ENCODE measurements around the gene MAP4K4.

MAP4K4 gene

DNA sequence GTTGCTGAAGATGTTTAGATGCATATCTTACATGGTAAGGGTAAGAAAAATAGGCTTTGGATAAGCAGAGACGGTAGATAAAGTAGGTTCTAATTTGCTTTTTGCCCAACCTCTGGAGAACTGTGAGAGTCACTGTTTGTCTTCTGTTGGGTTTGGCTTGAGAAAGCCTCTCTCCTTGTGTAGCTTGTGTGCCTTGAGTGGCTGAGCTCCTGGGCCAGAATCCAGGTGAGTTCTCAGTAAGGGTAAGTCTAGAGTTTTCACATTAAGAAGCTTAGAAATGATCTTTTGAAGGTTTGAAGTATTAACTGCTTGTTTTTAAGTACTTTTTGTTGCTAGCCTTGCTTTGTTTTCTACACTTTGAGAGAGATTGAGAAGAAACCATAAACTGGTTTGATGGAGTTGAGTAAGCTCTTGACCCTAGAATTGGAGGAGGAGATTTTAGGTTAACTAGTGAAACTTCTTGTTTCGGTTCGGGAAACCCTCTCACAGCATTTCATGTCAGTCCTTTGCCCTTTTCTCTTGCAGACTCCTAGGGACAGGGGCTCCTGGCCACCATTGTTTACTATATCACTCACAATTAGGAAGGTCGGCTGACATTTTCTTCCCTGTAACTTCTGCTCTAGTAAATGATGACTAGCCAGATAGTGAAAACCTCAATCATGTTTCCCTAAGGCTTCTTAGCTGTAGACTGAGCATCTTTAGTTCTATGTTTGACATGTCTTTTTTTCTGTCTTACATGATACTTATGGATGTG, 26.0 kb downstream of the MAP4K4 start:
- DNase-seq (ENCODE audit: low read depth) = no peak

DNA sequence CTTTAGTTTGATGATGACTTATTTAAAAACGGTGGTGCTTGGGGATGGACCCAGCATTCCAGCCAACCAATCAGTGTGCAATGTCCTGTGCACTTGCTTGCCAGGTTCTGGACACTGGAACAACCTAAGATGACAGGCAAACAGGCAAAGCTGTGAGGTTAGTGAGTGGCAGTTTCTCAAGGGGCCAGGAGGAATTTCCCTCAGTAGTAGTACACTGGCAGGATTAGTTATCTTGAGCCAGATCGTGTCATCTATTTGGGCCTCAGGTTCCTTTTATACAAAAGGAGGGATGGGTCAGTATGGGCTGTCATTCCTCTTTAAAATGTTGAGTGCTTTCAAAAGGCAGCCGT, 26.6 kb downstream of the MAP4K4 start:
- DNase-seq (ENCODE audit: low read depth) = no peak

GRCh38 chr2:101725038-101725437, 27.5 kb downstream of the MAP4K4 start:
- no peak for DNase-seq (ENCODE audit: low read depth)

GRCh38 chr2:101725515-101726192, 28.1 kb downstream of the MAP4K4 start:
- no peak for DNase-seq (ENCODE audit: low read depth)

GRCh38 chr2:101728865-101729264, 31.4 kb downstream of the MAP4K4 start:
- DNase-seq (ENCODE audit: low read depth) = no peak

DNA sequence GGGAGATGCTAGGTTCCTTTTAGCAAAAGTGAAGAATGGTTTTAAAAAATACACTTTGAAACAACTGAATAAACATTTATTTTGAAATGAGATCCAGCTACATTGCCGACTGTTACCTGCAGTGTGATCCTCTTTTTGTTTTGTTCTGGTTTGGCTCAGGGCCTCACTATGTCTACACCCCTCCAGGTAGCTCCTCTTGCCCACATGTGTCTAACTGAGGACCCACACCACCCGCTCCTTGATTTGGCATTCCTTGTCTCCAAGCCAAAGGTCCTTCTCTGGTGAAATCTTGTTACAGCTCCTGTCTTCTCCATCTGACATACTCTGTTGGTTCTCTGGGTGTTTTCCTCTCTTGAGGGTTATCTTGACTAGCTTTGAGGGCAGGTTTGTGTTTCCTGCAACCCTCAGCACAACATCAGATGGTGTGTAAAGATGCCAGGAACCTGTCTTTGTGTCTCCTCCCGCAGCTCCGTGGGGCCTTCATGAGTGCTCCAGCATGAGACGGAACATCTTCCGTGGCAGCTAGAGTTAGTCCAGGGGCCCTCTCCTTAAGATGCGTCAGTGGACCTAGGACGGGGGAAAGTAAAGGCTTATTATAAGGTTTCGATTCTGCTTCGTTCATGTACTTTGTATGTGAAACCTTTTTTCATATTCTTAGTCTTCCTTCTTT, 32.1 kb downstream of the MAP4K4 start:
- DNase-seq (ENCODE audit: low read depth) = no peak

- no peak for DNase-seq (ENCODE audit: low read depth)
Observed at GRCh38 chr2:101731221-101732054, 33.9 kb downstream of the MAP4K4 start.

GRCh38 chr2:101732199-101732598, 34.7 kb downstream of the MAP4K4 start:
- DNase-seq (ENCODE audit: low read depth) = no peak

DNA sequence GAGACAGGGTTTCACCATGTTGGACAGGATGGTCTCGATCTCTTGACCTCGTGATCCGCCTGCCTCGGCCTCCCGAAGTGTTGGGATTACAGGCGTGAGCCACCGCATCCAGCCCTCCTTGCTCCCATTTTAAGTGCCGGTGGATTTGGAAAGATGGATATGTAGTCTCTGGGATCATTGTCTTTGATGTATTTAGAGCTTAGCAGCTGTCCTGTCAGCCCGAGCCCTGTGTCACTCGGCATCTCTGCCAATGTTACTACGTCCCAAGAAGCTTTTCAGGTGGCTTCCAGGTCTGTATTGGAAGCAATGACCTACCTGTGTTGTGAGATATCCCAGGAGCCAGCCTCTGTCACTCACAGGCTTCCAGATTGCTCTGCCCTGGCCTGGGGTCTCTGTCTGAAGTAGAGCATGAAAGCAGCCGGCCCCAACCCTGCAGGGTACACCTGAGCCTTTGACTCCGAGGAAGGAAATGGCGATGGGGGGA, 35.3 kb downstream of the MAP4K4 start:
- DNase-seq (ENCODE audit: low read depth) = no peak

GRCh38 chr2:101733257-101733993, 35.9 kb downstream of the MAP4K4 start:
- no peak for DNase-seq (ENCODE audit: low read depth)

- no peak for DNase-seq (ENCODE audit: low read depth)
Observed at GRCh38 chr2:101734505-101735165, 37.1 kb downstream of the MAP4K4 start.

DNA sequence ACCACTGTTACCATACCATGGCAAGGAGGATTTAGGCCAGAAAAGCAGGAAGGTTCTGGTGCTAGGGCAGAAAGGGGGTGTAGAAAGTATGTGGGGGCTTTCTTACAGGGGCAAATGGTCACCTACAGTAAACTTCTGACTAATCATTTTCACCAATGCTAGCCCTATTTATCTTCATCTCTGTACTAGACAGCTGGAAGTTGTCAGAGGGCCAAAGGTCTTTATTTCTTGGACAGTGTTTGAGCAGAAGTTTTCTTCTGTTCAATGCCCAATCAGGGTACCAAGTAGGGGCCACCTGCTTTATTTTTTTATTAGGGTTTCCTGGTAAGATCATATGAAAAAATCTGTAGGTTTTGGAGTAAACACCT, 37.6 kb downstream of the MAP4K4 start:
- DNase-seq (ENCODE audit: low read depth) = no peak

DNA sequence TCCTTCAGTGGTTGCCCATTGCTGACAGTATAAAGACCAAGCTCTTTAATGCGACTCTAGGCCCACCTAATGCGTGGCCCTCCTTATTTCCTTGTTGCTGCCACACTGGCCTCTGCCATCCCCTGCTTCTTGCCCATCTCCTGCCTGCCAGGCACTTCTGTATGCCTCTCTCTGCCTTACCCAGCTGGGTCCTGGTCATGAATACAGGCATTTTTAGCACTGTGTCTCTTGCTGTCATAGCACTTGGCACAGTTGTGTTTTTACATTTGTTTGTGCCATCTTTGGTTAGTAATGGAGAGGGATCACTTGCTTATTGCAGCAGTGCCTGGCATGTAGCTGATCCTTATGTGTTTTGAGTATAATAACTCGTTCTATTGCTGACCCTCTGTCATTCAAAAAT, 38.7 kb downstream of the MAP4K4 start:
- DNase-seq (ENCODE audit: low read depth) = no peak

DNA sequence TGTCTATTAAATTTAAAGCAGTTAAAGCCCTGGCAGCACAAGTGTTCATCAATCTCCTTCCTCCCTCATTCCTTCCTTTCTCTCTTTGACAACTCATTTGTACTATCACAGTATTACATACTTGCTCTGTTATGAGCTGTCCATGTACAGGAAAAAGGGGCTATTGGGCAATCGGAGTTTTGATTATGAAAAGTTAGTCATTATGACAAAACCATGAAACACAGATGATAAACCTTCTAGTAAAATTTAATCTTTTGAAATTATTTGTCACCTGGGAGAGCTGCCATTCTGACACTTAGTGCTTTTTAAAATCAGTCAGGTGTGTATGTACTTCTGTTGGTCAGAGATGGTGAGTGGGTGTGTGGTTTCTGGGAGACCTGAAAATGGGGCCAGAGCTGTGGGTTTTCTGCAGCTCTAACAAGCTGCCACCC, 39.4 kb downstream of the MAP4K4 start:
- no peak for DNase-seq (ENCODE audit: low read depth)

- no peak for DNase-seq (ENCODE audit: low read depth)
Observed at GRCh38 chr2:101737478-101738255, 40.2 kb downstream of the MAP4K4 start.

DNA sequence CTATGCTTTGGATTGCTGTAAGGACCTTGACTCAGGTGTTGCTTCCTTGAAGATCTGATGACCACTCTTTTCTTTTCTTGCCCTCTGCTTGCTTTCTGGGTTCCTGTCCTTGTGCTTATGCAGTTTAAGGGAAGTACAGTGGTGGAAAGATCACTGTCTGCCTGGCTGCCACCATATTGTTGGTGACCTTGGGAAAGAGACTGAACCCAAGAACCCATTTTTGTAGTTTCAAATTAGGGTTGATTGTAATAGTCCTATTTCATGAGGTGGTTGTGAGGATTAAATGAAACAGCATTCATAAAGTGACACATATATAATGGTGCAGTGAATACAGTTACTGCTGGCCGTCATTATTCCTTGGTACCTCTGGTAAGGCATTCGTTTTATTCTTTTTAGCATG, 41.1 kb downstream of the MAP4K4 start:
- no peak for DNase-seq (ENCODE audit: low read depth)

DNA sequence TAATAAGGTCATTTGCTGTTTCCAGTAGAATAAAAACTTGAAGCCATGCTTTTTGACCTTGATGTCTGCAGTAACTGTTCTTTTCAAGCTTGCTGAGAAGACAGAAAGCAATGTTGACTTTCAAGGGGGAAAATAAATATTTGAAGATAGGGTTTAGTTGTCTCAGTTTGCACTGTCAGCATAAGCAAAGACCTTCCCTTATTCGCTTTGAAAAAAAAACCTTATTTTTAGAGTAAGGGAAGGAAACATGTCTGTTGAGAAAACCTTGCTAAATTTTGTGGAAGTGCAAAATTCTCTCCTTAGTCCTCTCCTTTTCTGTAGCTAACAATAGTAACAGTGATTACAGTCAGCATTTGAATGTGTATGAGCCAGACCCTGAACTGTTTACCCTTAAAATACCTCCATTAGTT, 43.1 kb downstream of the MAP4K4 start:
- no peak for DNase-seq (ENCODE audit: low read depth)

DNA sequence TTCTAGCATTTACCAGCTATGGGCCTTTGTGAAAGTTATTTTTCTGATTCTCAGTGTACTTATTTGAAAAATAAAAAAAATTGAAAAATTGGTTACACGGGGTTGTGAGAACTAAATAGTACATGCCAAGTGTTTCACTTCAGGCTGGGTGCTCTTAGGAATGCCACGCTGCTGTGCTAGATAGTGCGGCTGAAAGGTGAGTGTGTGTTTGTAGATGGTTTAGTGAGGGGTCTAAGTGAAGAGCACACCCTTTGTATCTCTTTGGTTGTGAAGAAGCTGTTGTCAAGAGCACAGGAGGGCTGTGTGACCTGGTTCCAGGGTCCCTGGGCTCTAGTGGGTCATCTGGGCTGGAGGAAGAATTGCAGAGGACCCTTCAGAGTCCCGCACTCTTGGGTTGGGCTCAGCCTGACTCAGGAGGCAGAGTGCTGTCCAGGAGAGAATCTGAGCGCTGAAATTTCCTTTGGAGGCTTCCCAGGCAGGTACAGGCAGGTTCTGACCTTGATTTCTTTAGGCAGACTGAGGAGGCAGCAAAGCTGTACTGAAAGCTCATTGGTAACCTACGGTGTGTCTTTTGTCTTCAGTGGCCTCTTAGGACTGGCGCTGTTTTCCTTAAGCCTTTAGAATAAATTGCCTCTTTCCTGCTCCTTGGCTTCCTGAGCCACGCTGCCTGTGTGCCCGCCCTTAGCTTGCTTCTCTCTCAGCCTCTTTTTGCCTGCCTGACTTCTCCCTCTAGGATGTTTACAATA, 44.4 kb downstream of the MAP4K4 start:
- no peak for DNase-seq (ENCODE audit: low read depth)

DNA sequence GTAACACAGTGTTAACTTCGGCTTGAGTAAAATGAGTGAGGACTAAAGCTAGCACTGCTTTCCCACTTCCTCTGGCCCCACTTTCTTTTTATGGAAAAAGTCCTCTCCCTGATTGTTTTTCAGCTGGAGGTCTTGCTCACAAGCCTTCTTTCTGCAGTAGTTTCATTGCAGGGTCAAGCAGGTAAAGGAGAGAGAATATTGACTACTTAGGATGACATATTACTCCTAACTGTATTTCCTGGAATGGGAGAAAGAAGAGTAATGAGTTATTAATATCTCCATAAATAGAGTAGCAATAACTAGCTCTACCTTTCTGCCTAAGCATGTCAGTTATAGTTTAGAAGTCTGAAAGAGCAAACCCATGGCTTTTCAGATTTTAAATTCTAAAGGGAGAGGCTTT, 45.0 kb downstream of the MAP4K4 start:
- DNase-seq (ENCODE audit: low read depth) = no peak

Measured in T follicular helper cell (primary cell).